Activated CD4-positive, alpha-beta T cell treated with anti-CD3 and anti-CD28 coated beads, Interleukin-2, amount 50 U/mL, for 48 hours (primary cell): Measurements from ENCODE around the gene ASPG.
A peak's percentile ranks its signal among the peaks of the same experiment; 100 is the strongest.

Experiments
- DNase-seq, 2 experiments: peaks; one replicate each; pipeline ENCODE4 v3.0.0-alpha.2; 2020

ASPG gene

GRCh38 chr14:104138718-104139459, 53.4 kb downstream of the ASPG start:
- no peak for DNase-seq

GRCh38 chr14:104139460-104140212, 54.1 kb downstream of the ASPG start:
- DNase-seq = no peak

- no peak for DNase-seq
These were observed 54.6 kb downstream of the ASPG start for GRCh38 chr14:104140213-104140462.

GRCh38 chr14:104140463-104141331, 55.2 kb downstream of the ASPG start:
- DNase-seq = no peak

GRCh38 chr14:104141621-104142091, 56.2 kb downstream of the ASPG start:
- DNase-seq = no peak

GRCh38 chr14:104142136-104142945, 56.8 kb downstream of the ASPG start:
- DNase-seq = no peak

GRCh38 chr14:104142946-104143470, 57.5 kb downstream of the ASPG start:
- no peak for DNase-seq

- DNase-seq = no peak
These were observed 58.3 kb downstream of the ASPG start for GRCh38 chr14:104143521-104144452.

- DNase-seq = no peak
These were observed 58.9 kb downstream of the ASPG start for GRCh38 chr14:104144453-104144790.

- no peak for DNase-seq
These were observed 59.7 kb downstream of the ASPG start for GRCh38 chr14:104144911-104145825.

GRCh38 chr14:104145826-104146601, 60.5 kb downstream of the ASPG start:
- DNase-seq = no peak

GRCh38 chr14:104146651-104147345, 61.3 kb downstream of the ASPG start:
- no peak for DNase-seq

- DNase-seq = no peak
These were observed 62.0 kb downstream of the ASPG start for GRCh38 chr14:104147346-104148125.

- no peak for DNase-seq
These were observed 63.2 kb downstream of the ASPG start for GRCh38 chr14:104148433-104149277.

GRCh38 chr14:104149278-104149595, 63.7 kb downstream of the ASPG start:
- no peak for DNase-seq

GRCh38 chr14:104149617-104150135, 64.2 kb downstream of the ASPG start:
- peak; percentile 18 to 39 for DNase-seq
